ENCODE results near the gene TMEM163. TPM values are rescaled to one million over a fixed set of nuclear protein-coding genes. Genes with fewer than 3 reads are reported as not detected.

Gene TMEM163
- total RNA-seq, 1 experiment from 2014 or later = 0.12 TPM

DNA sequence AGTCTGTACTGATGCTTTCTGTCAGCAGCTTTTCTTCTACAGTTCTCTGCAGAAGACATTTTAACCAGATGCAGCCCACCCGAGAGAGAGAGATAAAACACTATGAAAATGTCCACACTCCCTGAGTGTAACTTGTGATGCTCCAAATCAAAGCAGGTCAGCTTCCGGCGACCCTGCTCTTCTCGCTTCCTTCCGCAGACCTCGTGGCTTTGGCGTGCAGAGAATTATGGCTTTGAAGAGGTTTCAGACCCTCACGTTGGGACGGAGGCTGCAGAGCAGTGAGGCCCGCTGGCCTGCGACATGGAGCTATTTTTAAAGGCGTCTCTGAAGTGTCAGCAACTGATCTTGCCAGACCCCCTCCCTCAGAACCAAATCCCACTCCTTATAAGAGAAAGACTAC is 41.8 kb downstream of the TMEM163 start:
- intact Hi-C loops (cut with micrococcal nuclease) = no loop called here
- ChIA-PET RAD21 (ENCODE audit: low non-redundant PET in 1 of 2, low total read pairs in 2 of 2, uncharacterized antibody in 2 of 2, unreplicated experiment in 2 of 2) (no interaction called here), POLR2A (no interaction called here)

More for the DNA sequence above, 41.8 kb downstream of the TMEM163 start:
- no peaks in the 10 kb centered on the region for H4K20me1 ChIP-seq (ENCODE audit: insufficient read depth)
- H3K79me2 ChIP-seq (ENCODE audit: insufficient read depth, low read length) = no peaks in the 10 kb centered on the region
- no peak overlapping the region for H2AFZ ChIP-seq (ENCODE audit: low read depth, low read length, poor library complexity, severe bottlenecking)
- H3K27ac ChIP-seq (ENCODE audit: low read depth, low read length) = no peak overlapping the region
- H3K27me3 ChIP-seq (ENCODE audit: insufficient read depth, low read length) = peaks cover 14% of the 10 kb centered on the region; the same call in 1 of the 2 replicates
- H3K9ac ChIP-seq (ENCODE audit: low read length) = no peak overlapping the region
- H3K9me2 ChIP-seq (ENCODE audit: insufficient read depth) = no peaks in the 10 kb centered on the region
- no peaks in the 10 kb centered on the region for H3K4me1 ChIP-seq (ENCODE audit: control insufficient read depth in 1 of 2, insufficient read depth in 2 of 2, low read length in 2 of 2)
- H3K36me3 ChIP-seq (ENCODE audit: control insufficient read depth in 1 of 2, insufficient read depth in 2 of 2, low read length in 2 of 2) = no peaks in the 10 kb centered on the region
- ATAC-seq (no peak), DNase-seq (ENCODE audit: low read depth, low spot score) (no peak)
- TF ChIP-seq, protein P1, sequence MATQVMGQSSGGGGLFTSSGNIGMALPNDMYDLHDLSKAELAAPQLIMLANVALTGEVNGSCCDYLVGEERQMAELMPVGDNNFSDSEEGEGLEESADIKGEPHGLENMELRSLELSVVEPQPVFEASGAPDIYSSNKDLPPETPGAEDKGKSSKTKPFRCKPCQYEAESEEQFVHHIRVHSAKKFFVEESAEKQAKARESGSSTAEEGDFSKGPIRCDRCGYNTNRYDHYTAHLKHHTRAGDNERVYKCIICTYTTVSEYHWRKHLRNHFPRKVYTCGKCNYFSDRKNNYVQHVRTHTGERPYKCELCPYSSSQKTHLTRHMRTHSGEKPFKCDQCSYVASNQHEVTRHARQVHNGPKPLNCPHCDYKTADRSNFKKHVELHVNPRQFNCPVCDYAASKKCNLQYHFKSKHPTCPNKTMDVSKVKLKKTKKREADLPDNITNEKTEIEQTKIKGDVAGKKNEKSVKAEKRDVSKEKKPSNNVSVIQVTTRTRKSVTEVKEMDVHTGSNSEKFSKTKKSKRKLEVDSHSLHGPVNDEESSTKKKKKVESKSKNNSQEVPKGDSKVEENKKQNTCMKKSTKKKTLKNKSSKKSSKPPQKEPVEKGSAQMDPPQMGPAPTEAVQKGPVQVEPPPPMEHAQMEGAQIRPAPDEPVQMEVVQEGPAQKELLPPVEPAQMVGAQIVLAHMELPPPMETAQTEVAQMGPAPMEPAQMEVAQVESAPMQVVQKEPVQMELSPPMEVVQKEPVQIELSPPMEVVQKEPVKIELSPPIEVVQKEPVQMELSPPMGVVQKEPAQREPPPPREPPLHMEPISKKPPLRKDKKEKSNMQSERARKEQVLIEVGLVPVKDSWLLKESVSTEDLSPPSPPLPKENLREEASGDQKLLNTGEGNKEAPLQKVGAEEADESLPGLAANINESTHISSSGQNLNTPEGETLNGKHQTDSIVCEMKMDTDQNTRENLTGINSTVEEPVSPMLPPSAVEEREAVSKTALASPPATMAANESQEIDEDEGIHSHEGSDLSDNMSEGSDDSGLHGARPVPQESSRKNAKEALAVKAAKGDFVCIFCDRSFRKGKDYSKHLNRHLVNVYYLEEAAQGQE (IDR thresholded peaks at IDR 0.05; ENCODE audit: low read depth) = no peak
- TF ChIP-seq SP1 (IDR thresholded peaks at IDR 0.05; ENCODE audit: low read depth) (no peak), ZNF274 (IDR thresholded peaks at IDR 0.05; ENCODE audit: low read depth, low read length) (no peak), EZH2 (IDR thresholded peaks at IDR 0.05) (no peak), JUND (IDR thresholded peaks at IDR 0.05) (no peak), CEBPB (IDR thresholded peaks at IDR 0.05; ENCODE audit: low read depth) (no peak), POLR2A (IDR thresholded peaks at IDR 0.05; ENCODE audit: borderline replicate concordance, extremely low read depth, insufficient read depth, insufficient read length) (no peak), CBX3 (IDR thresholded peaks at IDR 0.05; ENCODE audit: low read depth) (no peak), POLR2AphosphoS5 (IDR thresholded peaks at IDR 0.05; ENCODE audit: low read depth, low read length) (no peak), EZH2phosphoT487 (IDR thresholded peaks at IDR 0.05; ENCODE audit: borderline replicate concordance) (no peak), RAD21 (IDR thresholded peaks at IDR 0.05; ENCODE audit: low read depth) (no peak), YY1 (IDR thresholded peaks at IDR 0.05; ENCODE audit: extremely low read depth, insufficient replicate concordance, low read depth, low read length) (no peak), FOSL1 (IDR thresholded peaks at IDR 0.05; ENCODE audit: low read depth) (no peak), ATF3 (IDR thresholded peaks at IDR 0.05) (no peak), SIN3A (IDR thresholded peaks at IDR 0.05; ENCODE audit: low read depth) (no peak), ZFX (IDR thresholded peaks at IDR 0.05) (no peak), CTCF (IDR thresholded peaks at IDR 0.05 in 2 of 3, conservative IDR thresholded peaks at IDR 0.05 in 1 of 3; ENCODE audit: borderline replicate concordance in 1 of 3, insufficient read depth in 1 of 3, low read depth in 2 of 3, low read length in 2 of 3) (no peak), TCF7L2 (IDR thresholded peaks at IDR 0.05; ENCODE audit: borderline replicate concordance, extremely low read depth, insufficient read depth, insufficient read length) (no peak)
- TF ChIP-seq, protein P2, sequence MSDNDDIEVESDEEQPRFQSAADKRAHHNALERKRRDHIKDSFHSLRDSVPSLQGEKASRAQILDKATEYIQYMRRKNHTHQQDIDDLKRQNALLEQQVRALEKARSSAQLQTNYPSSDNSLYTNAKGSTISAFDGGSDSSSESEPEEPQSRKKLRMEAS (IDR thresholded peaks at IDR 0.05) = no peak
- TF ChIP-seq, protein P3, sequence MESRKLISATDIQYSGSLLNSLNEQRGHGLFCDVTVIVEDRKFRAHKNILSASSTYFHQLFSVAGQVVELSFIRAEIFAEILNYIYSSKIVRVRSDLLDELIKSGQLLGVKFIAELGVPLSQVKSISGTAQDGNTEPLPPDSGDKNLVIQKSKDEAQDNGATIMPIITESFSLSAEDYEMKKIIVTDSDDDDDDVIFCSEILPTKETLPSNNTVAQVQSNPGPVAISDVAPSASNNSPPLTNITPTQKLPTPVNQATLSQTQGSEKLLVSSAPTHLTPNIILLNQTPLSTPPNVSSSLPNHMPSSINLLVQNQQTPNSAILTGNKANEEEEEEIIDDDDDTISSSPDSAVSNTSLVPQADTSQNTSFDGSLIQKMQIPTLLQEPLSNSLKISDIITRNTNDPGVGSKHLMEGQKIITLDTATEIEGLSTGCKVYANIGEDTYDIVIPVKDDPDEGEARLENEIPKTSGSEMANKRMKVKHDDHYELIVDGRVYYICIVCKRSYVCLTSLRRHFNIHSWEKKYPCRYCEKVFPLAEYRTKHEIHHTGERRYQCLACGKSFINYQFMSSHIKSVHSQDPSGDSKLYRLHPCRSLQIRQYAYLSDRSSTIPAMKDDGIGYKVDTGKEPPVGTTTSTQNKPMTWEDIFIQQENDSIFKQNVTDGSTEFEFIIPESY (IDR thresholded peaks at IDR 0.05; ENCODE audit: extremely low read depth, insufficient replicate concordance, low read length) = no peak
- CTCF ChIA-PET = no interaction called here
- BruUV-seq (replicated peaks) = no TSS peak
- H3K4me3 ChIP-seq (replicated peaks in 1 of 2; ENCODE audit: low read depth in 1 of 2, low read length in 2 of 2) = no peak overlapping the region
- H3K9me3 ChIP-seq (ENCODE audit: control insufficient read depth in 1 of 2, insufficient read depth in 1 of 2, low read depth in 1 of 2, low read length in 2 of 2) = no peaks in the 10 kb centered on the region
- no peak overlapping the region for H3K4me2 ChIP-seq (ENCODE audit: low read length)

Data from HCT116 (cell line).